Tibial nerve (tissue), 4 donors: ENCODE measurements around the gene USP36. TPM values are rescaled to one million over a fixed set of nuclear protein-coding genes. Genes with fewer than 3 reads are reported as not detected.

Experiments
- DNase-seq, 2 donors: peaks; one replicate each; pipeline ENCODE4 v3.0.0-alpha.2; 2019; ENCODE audit warnings: low spot score in 2 of 2
- H3K27ac ChIP-seq, 4 donors: fragments of 200-600 bp; sonication (generic) in 3 of 4; one replicate each; pipeline ENCODE4 v1.5.1; 2017 to 2019; ENCODE audit warnings: mild to moderate bottlenecking in 1 of 4
- H3K27me3 ChIP-seq, 2 donors: fragments of 200-600 bp; sonication (generic) in 1 of 2; one replicate each; pipeline versions ENCODE4 v1.5.1 to v1.6.0; 2017 to 2019
- H3K36me3 ChIP-seq, 3 donors: fragments of 200-600 bp; sonication (generic); one replicate each; pipeline ENCODE4 v1.5.1; 2018 to 2019
- H3K4me1 ChIP-seq, 4 donors: fragments of 200-600 bp; sonication (generic) in 3 of 4; one replicate each; pipeline ENCODE4 v1.5.1; 2017 to 2019
- H3K4me3 ChIP-seq, 4 donors: fragments of 200-600 bp; sonication (generic) in 3 of 4; one replicate each; pipeline ENCODE4 v1.5.1; 2017 to 2019; ENCODE audit warnings: mild to moderate bottlenecking in 1 of 4, moderate library complexity in 1 of 4
- H3K9me3 ChIP-seq, 4 donors: fragments of 200-600 bp; sonication (generic) in 3 of 4; one replicate each; pipeline ENCODE4 v1.5.1; 2017 to 2019
- EP300 ChIP-seq, 2 donors: sonication (generic); formaldehyde crosslinking; IDR thresholded peaks; one replicate each; pipeline ENCODE4 v1.6.1; 2017; ENCODE audit warnings: antibody characterized with exemption in 2 of 2, mild to moderate bottlenecking in 1 of 2
- POLR2A ChIP-seq, 2 donors: fragments of 450-650 bp; IDR thresholded peaks; one replicate each; pipeline ENCODE4 v1.6.1; 2017; ENCODE audit warnings: antibody characterized with exemption in 2 of 2, mild to moderate bottlenecking in 2 of 2, moderate library complexity in 2 of 2
- WGBS, 2 donors: methylation state at CpG; one replicate each; pipeline ENCODE4 v1.1.5; 2018; 5-methylcytosine and 5-hydroxymethylcytosine counted together
- total RNA-seq, 4 donors: library from RNA; depleted of rRNA; stranded (reverse); fragments of >200 nt; gene quantifications; one replicate each; pipeline ENCODE4 v1.1.0, GENCODE V29; 2016
- TF ChIP-seq, protein P1 (sequence below), 5 experiments: fragments of 200-600 bp in 3 of 5; fragments of 450-650 bp in 2 of 5; sonication (generic) in 3 of 5; IDR thresholded peaks; one replicate each; pipeline ENCODE4 v1.5.1; 2016 to 2019; ENCODE audit warnings: antibody characterized with exemption in 5 of 5, mild to moderate bottlenecking in 3 of 5, moderate library complexity in 2 of 5

Gene USP36
- total RNA-seq, 4 donors from 2014 or later = 50.9 to 64.9 (median 59.9) TPM

DNA sequence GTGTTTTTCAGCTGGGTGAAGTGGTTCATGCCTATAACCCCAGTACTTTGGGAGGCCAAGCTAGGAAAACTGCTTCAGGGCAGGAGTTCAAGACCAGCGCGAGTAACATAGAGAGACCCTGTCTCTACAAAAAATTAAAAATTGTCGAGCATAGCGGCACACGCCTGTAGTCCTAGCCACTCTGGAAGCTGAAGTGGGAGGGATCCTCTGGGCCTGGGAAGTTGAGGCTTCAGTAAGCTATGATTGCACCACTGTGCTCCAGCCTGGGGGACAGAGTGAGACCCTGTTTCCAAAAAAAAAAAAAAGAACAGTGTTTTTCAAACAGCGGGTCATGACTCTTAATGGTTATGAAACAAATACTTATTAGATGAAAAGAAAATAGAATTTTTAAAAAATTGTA, 56.3 kb downstream of the USP36 start:
- H3K4me1 ChIP-seq = peaks cover 0 to 45% (median 20%) of the 10 kb centered on the region in 4 donors
- peak overlapping the region in 2 of 4 donors; percentile 91 to 96 for H3K27ac ChIP-seq
- WGBS, 2 donors = 61 to 64% methylated on average over 6 of the region's 6 CpGs
- TF ChIP-seq POLR2A (IDR thresholded peaks at IDR 0.05) = no peak
- no peak overlapping the region for H3K4me3 ChIP-seq
- peaks cover 0 to 13% (median 0%) of the 10 kb centered on the region in 3 donors for H3K36me3 ChIP-seq
- no peak for DNase-seq
- no peaks in the 10 kb centered on the region for H3K9me3 ChIP-seq
- H3K27me3 ChIP-seq = no peaks in the 10 kb centered on the region

DNA sequence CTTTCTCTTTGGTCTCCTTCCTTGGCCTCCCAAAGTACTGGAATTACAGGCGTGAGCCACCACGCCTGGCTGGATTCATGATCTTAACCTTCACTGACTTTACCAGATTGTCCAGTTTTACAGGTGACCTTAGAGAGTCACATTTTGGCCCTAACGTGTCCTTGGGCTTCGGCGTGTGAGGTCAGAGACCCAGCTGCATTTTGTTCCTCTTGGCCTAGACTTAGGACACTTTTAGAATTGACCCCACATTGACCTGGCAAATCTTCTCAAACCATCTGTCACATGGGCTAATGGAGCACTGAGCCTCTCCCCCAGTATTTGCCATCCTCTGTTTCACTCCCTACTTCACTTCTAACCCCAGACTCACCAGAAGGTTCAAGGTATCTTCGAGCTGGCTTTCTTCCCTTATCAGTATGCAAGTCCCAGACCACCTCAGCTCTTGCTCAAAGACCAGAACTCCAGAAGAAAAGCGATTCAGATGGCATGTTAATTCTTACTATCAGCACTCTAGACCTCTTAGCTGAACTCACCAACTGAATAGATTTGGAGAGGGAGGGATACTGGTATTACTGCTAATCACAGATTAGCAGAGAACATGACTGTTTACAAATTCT, 56.8 kb downstream of the USP36 start:
- peak overlapping the region in 2 of 4 donors; percentile 91 to 96 for H3K27ac ChIP-seq
- no peak for DNase-seq
- peaks cover 0 to 42% (median 18%) of the 10 kb centered on the region in 4 donors for H3K4me1 ChIP-seq
- no peaks in the 10 kb centered on the region for H3K9me3 ChIP-seq
- no peak for TF ChIP-seq EP300 (IDR thresholded peaks at IDR 0.05)
- TF ChIP-seq, protein P1, sequence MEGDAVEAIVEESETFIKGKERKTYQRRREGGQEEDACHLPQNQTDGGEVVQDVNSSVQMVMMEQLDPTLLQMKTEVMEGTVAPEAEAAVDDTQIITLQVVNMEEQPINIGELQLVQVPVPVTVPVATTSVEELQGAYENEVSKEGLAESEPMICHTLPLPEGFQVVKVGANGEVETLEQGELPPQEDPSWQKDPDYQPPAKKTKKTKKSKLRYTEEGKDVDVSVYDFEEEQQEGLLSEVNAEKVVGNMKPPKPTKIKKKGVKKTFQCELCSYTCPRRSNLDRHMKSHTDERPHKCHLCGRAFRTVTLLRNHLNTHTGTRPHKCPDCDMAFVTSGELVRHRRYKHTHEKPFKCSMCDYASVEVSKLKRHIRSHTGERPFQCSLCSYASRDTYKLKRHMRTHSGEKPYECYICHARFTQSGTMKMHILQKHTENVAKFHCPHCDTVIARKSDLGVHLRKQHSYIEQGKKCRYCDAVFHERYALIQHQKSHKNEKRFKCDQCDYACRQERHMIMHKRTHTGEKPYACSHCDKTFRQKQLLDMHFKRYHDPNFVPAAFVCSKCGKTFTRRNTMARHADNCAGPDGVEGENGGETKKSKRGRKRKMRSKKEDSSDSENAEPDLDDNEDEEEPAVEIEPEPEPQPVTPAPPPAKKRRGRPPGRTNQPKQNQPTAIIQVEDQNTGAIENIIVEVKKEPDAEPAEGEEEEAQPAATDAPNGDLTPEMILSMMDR (IDR thresholded peaks at IDR 0.05) = no peak
- TF ChIP-seq POLR2A (IDR thresholded peaks at IDR 0.05) = no peak
- 76 to 79% methylated on average over 7 of the region's 7 CpGs for WGBS, 2 donors
- peaks cover 0 to 13% (median 0%) of the 10 kb centered on the region in 3 donors for H3K36me3 ChIP-seq
- H3K4me3 ChIP-seq = no peak overlapping the region
- no peaks in the 10 kb centered on the region for H3K27me3 ChIP-seq

DNA sequence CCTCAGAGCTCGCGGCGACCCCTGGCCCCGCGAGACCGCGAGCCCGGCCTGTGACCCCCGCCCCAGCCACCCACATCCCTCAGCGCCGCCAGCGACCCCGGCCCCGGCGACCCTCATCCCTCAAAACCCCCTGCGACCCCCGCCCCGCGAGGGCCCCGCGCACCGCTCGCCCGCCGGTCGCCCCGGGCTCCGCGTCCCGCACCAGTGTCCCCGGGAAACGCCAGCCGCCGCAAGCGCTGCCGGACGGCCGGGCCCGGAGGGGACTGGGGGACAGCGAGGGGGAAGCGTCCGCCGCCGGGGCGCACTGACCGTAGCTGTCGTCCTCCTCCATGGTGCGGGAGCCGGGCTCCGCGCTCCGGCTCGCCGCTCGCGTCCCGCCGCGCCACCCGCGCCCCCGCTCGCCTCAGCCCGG, 58.7 kb downstream of the USP36 start, which contains the start of gene CYTH1:
CYTH1 (minus strand) TSS at position 381 of the 412 bp plus-strand sequence; CDS start at position 331, 50 bp downstream.
- 0% methylated on average over 6 to 16 of the region's 64 CpGs for WGBS, 2 donors
- Histone ChIP-seq H3K36me3 (peaks cover 0 to under 1% (median 0%) of the 10 kb centered on the region in 3 donors), H3K9me3 (no peaks in the 10 kb centered on the region), H3K27ac (peak within 1 kb of the TSS; percentile 93 to 99 (median 96)), H3K4me3 (peak within 1 kb of the TSS; percentile 90 to 100 (median 94)), H3K4me1 (peaks cover 0 to 42% (median 18%) of the 10 kb centered on the region in 4 donors), H3K27me3 (no peaks in the 10 kb centered on the region)
- DNase-seq = no peak
- peak; percentile 68 to 75 for TF ChIP-seq POLR2A (IDR thresholded peaks at IDR 0.05)
- TF ChIP-seq, protein P1 (IDR thresholded peaks at IDR 0.05) = no peak
- no peak for TF ChIP-seq EP300 (IDR thresholded peaks at IDR 0.05)

DNA sequence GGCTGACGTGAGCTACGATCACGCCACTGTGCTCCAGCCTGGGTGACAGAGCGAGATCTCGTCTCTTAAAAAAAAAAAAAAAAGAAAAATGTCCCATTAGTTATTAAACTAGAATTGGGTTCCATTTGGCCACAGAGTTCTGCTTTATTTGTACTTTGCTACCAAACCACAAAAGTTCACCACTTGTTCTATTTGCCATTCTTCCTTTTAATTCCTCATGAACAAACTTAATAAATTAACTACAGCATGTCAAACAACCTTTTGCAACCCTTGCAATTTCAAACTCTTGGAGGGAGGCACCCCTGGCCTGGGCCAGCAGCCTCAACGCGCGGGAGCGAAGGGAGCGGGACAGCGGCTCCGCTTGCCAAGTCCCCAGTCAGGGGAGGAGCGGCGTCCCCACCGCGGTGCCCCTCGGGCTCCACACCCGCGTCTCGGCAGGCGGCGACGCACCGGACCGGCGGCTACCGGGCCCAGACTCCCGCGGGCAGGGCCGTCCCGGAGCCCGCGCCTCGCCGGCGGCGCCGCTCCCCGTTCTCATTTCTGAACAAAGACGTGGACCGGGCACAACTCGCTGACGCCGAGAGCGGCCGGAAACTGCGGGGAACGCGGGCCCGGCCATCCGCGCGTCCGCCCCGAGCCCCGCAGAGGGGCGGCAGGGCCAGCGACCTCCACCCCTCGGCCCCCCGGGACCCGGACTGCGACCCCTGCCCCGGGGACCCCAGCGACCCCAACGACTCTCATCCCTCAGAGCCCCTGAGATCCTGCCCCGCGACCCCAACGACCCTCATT, 59.3 kb downstream of the USP36 start:
- TF ChIP-seq, protein P1 (IDR thresholded peaks at IDR 0.05) = no peak
- TF ChIP-seq EP300 (IDR thresholded peaks at IDR 0.05) = no peak
- peak in 1 of 2 donors; percentile 17 for TF ChIP-seq POLR2A (IDR thresholded peaks at IDR 0.05)
- DNase-seq = no peak

DNA sequence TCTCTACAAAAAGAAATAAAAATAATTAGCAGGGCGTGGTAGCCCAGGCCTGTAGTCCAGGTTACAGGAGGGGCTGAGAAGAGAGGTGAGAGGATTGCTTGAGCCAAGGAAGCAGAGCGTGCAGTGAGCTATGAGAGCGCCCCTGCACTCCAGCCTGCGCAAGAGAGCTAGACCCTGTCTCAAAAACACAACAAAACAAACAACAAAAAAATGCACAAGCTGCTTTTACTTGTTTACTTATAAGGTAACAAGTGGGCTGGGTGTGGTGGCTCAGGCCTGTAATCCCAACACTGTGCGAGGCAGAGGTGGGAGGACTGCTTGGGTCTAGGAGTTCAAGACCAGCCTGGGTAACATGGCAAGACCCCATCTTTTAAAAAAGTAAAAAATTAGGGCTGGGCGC, 60.3 kb downstream of the USP36 start:
- peaks cover 0 to 49% (median 20%) of the 10 kb centered on the region in 4 donors for H3K4me1 ChIP-seq
- 86 to 89% methylated on average over 6 of the region's 6 CpGs for WGBS, 2 donors
- no peaks in the 10 kb centered on the region for H3K36me3 ChIP-seq
- DNase-seq = no peak
- no peaks in the 10 kb centered on the region for H3K27me3 ChIP-seq
- H3K4me3 ChIP-seq = peak overlapping the region in 2 of 4 donors; percentile 90 to 100
- peak overlapping the region in 3 of 4 donors; percentile 93 to 99 (median 98) for H3K27ac ChIP-seq
- TF ChIP-seq POLR2A (IDR thresholded peaks at IDR 0.05) = no peak
- no peak for TF ChIP-seq EP300 (IDR thresholded peaks at IDR 0.05)
- TF ChIP-seq, protein P1 (IDR thresholded peaks at IDR 0.05) = no peak
- H3K9me3 ChIP-seq = no peaks in the 10 kb centered on the region

More for the DNA sequence above, 59.3 kb downstream of the USP36 start:
- 5 to 7% methylated on average over 21 to 41 of the region's 68 CpGs for WGBS, 2 donors
- H3K27me3 ChIP-seq = no peaks in the 10 kb centered on the region
- H3K9me3 ChIP-seq = no peaks in the 10 kb centered on the region
- H3K4me3 ChIP-seq = peak overlapping the region; percentile 63 to 100 (median 93)
- H3K27ac ChIP-seq = peak overlapping the region; percentile 85 to 99 (median 96)
- H3K36me3 ChIP-seq = no peaks in the 10 kb centered on the region
- peaks cover 0 to 42% (median 18%) of the 10 kb centered on the region in 4 donors for H3K4me1 ChIP-seq
